IMR-90 (cell line): ENCODE results near the gene CFAP251. TPM values are rescaled to one million over a fixed set of nuclear protein-coding genes. Genes with fewer than 3 reads are reported as not detected.

Experiments
- ATAC-seq: fragments of 200-7000 bp; cut with Tn5 transposase; 2 replicates; pipeline ENCODE4 v1.9.1; 2020; ENCODE audit warnings: low read depth, mild to moderate bottlenecking, moderate library complexity
- BruUV-seq: library from RNA; stranded (reverse); fragments of 400-500 nt; replicated peaks from 2 replicates; lab custom pipeline; 2021; lab: Mats Ljungman, UMichigan
- CTCF ChIA-PET: fragments of 300-600 bp; formaldehyde crosslinking; extraction: SDS; loops from one replicate; lab custom pipeline; 2021; ENCODE audit warnings: antibody characterized with exemption; lab: Yijun Ruan, JAX
- POLR2A ChIA-PET: fragments of 300-600 bp; sonication (Branson Sonifier 250); formaldehyde crosslinking; loops from one replicate; lab custom pipeline; 2022; ENCODE audit warnings: antibody characterized with exemption; ENCODE audit not compliant: unreplicated experiment; lab: Charles Lee
- DNase-seq: peaks from one replicate; pipeline ENCODE4 v3.0.0; 2013
- H2AFZ ChIP-seq: replicated peaks from 2 replicates; pipeline ENCODE3; 2013; ENCODE audit warnings: low read length, mild to moderate bottlenecking; ENCODE audit not compliant: poor library complexity
- H2AK5ac ChIP-seq: 2 replicates; pipeline ENCODE4 v1.6.1; 2013; ENCODE audit warnings: low read depth, low read length, inconsistent platforms
- H2AK9ac ChIP-seq: replicated peaks from 2 replicates; pipeline ENCODE3; 2013; ENCODE audit warnings: mild to moderate bottlenecking, low read depth, low read length, moderate library complexity; ENCODE audit not compliant: poor library complexity
- H2BK120ac ChIP-seq: 2 replicates; pipeline ENCODE4 v1.6.1; 2013; ENCODE audit warnings: low read depth, low read length, inconsistent platforms
- H2BK15ac ChIP-seq: 3 replicates; pipeline ENCODE4 v1.6.1; 2013; ENCODE audit warnings: low read depth, low read length, inconsistent platforms
- H2BK20ac ChIP-seq: 2 replicates; pipeline ENCODE4 v1.6.1; 2013; ENCODE audit warnings: low read depth, mild to moderate bottlenecking, inconsistent platforms, low read length, moderate library complexity
- H2BK5ac ChIP-seq: 2 replicates; pipeline ENCODE4 v1.6.1; 2013; ENCODE audit warnings: mild to moderate bottlenecking, low read depth, low read length, inconsistent platforms; ENCODE audit not compliant: poor library complexity, severe bottlenecking
- H3K14ac ChIP-seq: replicated peaks from 2 replicates; pipeline ENCODE4 v1.6.1; 2013; ENCODE audit warnings: low read depth, low read length, inconsistent platforms
- H3K18ac ChIP-seq: 2 replicates; pipeline ENCODE4 v1.6.1; 2013; ENCODE audit warnings: low read depth, low read length, control low read depth
- H3K23ac ChIP-seq: 2 replicates; pipeline ENCODE4 v1.6.1; 2013; ENCODE audit warnings: low read depth, low read length, inconsistent platforms
- H3K27ac ChIP-seq: 2 replicates; pipeline ENCODE4 v1.5.1; 2013; ENCODE audit warnings: mild to moderate bottlenecking, control low read depth, low read length; ENCODE audit not compliant: insufficient read depth
- H3K27me3 ChIP-seq: 2 replicates; pipeline ENCODE4 v1.6.1; 2013; ENCODE audit warnings: low read length; ENCODE audit not compliant: control insufficient read depth, insufficient read depth
- H3K36me3 ChIP-seq: 2 replicates; pipeline ENCODE4 v1.6.1; 2013; ENCODE audit warnings: low read length, mixed read lengths; ENCODE audit not compliant: control insufficient read depth, insufficient read depth
- H3K4ac ChIP-seq: 2 replicates; pipeline ENCODE4 v1.6.1; 2013; ENCODE audit warnings: low read depth, low read length, inconsistent platforms
- H3K4me1 ChIP-seq: 2 replicates; pipeline ENCODE4 v1.6.1; 2013; ENCODE audit warnings: low read length, mixed read lengths; ENCODE audit not compliant: control insufficient read depth, insufficient read depth
- H3K4me2 ChIP-seq: 2 replicates; pipeline ENCODE4 v1.6.1; 2013; ENCODE audit warnings: low read depth, mild to moderate bottlenecking, control low read depth, low read length, moderate library complexity
- H3K4me3 ChIP-seq: 2 replicates; pipeline ENCODE4 v1.5.1; 2013; ENCODE audit warnings: low read depth, mild to moderate bottlenecking, control low read depth, low read length, moderate library complexity; ENCODE audit not compliant: insufficient read depth
- H3K56ac ChIP-seq: 2 replicates; pipeline ENCODE4 v1.6.1; 2013; ENCODE audit warnings: low read length, inconsistent platforms; ENCODE audit not compliant: insufficient read depth; ENCODE audit errors: extremely low read depth
- H3K79me1 ChIP-seq, 2 experiments: 2 replicates each; pipeline ENCODE4 v1.6.1; 2013; ENCODE audit warnings: low read length in 2 of 2, inconsistent platforms in 1 of 2, low read depth in 1 of 2
- H3K9ac ChIP-seq: 2 replicates; pipeline ENCODE4 v1.6.1; 2013; ENCODE audit warnings: low read depth, low read length, control low read depth
- H3K9me1 ChIP-seq: 2 replicates; pipeline ENCODE4 v1.6.1; 2013; ENCODE audit warnings: low read length, inconsistent platforms; ENCODE audit not compliant: insufficient read depth
- H3K9me3 ChIP-seq: 2 replicates; pipeline ENCODE4 v1.6.1; 2013; ENCODE audit warnings: low read length; ENCODE audit not compliant: control insufficient read depth, insufficient read depth
- H4K20me1 ChIP-seq: 2 replicates; pipeline ENCODE4 v1.6.1; 2013; ENCODE audit warnings: low read length, inconsistent platforms; ENCODE audit not compliant: insufficient read depth
- H4K5ac ChIP-seq: 2 replicates; pipeline ENCODE4 v1.6.1; 2013; ENCODE audit warnings: mild to moderate bottlenecking, low read depth, low read length, control low read depth
- H4K8ac ChIP-seq, 2 experiments: 2 replicates each; pipeline ENCODE4 v1.6.1; 2013; ENCODE audit warnings: low read depth in 2 of 2, low read length in 2 of 2, control low read depth in 1 of 2, inconsistent platforms in 1 of 2
- H4K91ac ChIP-seq: 2 replicates; pipeline ENCODE4 v1.6.1; 2013; ENCODE audit warnings: low read depth, low read length, inconsistent platforms; ENCODE audit not compliant: insufficient read depth
- BHLHE40 ChIP-seq: fragments of 150-350 bp; IDR thresholded peaks from 2 replicates; pipeline ENCODE4 v1.6.1; 2016; ENCODE audit warnings: mild to moderate bottlenecking, low read depth, low read length
- CEBPB ChIP-seq: IDR thresholded peaks from 2 replicates; pipeline ENCODE4 v1.6.1; 2012; ENCODE audit warnings: low read depth, low read length, improper control_type of control experiment
- WGBS, 2 experiments: methylation state at CpG; one replicate each; pipeline versions ENCODE4 v1.1.5 to v1.1.7; 2013; ENCODE audit warnings: missing lambda C conversion rate in 2 of 2; ENCODE audit not compliant: insufficient read length in 1 of 2; ENCODE audit errors: extremely low coverage in 2 of 2; 5-methylcytosine and 5-hydroxymethylcytosine counted together
- dilution Hi-C: fragments of 300-500 bp; cut with HindIII; formaldehyde crosslinking; loops from one replicate; pipeline ENCODE4 v1.14.3; 2018; ENCODE audit warnings: low sequenced_read_pairs; ENCODE audit not compliant: unreplicated experiment
- in situ Hi-C: fragments of 300-500 bp; cut with MboI; formaldehyde crosslinking; loops from 3 replicates; pipeline ENCODE4 v1.14.3; 2019; ENCODE audit warnings: low sequenced_read_pairs, inconsistent platforms, mixed read lengths
- intact Hi-C: fragments of 100-400 bp; cut with micrococcal nuclease; formaldehyde crosslinking; loops from 2 replicates; pipeline ENCODE4 v1.10.0; 2022
- polyA plus RNA-seq, 3 experiments: library from polyadenylated mRNA; depleted of rRNA; stranded (reverse); fragments of >200 nt; gene quantifications; 2 replicates each; pipeline ENCODE4 v1.2.3, GENCODE V29; 2012; ENCODE audit warnings: low replicate concordance in 1 of 3
- total RNA-seq: library from RNA; depleted of rRNA; stranded (reverse); fragments of >200 nt; gene quantifications from 2 replicates; pipeline ENCODE4 v1.2.3, GENCODE V29; 2012

The CFAP251 gene
- total and polyA plus RNA-seq, 2 of the 4 experiments (the other 2 are of a cell fraction), result 7.8 to 9.1 TPM

DNA sequence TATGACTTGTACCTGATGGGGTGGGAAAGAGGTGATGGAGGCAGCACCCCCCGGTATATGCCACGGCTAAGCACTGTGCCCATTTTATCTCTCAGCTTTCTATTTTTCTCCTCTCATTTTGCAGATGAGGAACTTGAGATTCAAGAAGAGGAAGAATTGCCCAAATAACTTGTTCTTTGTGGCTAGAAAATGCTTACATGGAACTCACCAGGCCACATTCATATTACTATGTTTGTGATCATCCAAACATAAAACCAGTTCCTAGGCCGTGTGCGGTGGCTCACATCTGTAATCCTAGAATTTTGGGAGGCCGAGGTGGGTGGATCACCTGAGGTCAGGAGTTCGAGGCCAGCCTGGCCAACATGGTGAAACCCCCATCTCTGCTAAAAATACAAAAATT, 44.3 kb upstream of the CFAP251 start:
- DNase-seq, result no peak
- Histone ChIP-seq H3K9me1 (peaks cover 11% of the 10 kb centered on the region; the same call in 1 of the 2 replicates), H2AK5ac (no peak overlapping the region), H3K23ac (no peak overlapping the region), H4K91ac (no peak overlapping the region), H3K36me3 (no peaks in the 10 kb centered on the region), H4K8ac (no peak overlapping the region), H2BK20ac (no peak overlapping the region), H3K14ac (no peak overlapping the region), H2BK5ac (no peak overlapping the region), H4K5ac (no peak overlapping the region), H3K9ac (no peak overlapping the region), H3K56ac (no peak overlapping the region), H3K4me1 (peaks cover 4% of the 10 kb centered on the region), H3K18ac (no peak overlapping the region), H3K27ac (no peak overlapping the region), H4K20me1 (peaks cover 6% of the 10 kb centered on the region), H2AFZ (no peak overlapping the region), H3K9me3 (no peaks in the 10 kb centered on the region), H2AK9ac (no peak overlapping the region), H3K4ac (no peak overlapping the region), H2BK15ac (no peak overlapping the region), H3K4me3 (no peak overlapping the region), H3K4me2 (no peak overlapping the region), H3K27me3 (no peaks in the 10 kb centered on the region), H3K79me1 (no peaks in the 10 kb centered on the region), H2BK120ac (no peak overlapping the region)
- POLR2A ChIA-PET, result no interaction called here
- CTCF ChIA-PET, result no interaction called here
- TF ChIP-seq CEBPB (no peak), BHLHE40 (no peak)
- intact Hi-C loops, result loop anchor here (5.0 kb wide), 1 partner anchor 37 kb away; no protein-coding TSS in a partner anchor
- ATAC-seq, result no peak
- BruUV-seq, result no TSS peak
- dilution Hi-C loops, result no loop called here
- WGBS, 2 experiments, result no CpG with 5 or more reads among the region's 6 CpGs
- in situ Hi-C loops, result no loop called here
